Measurements from ENCODE around the gene ANKRD13A. TPM values are rescaled to one million over a fixed set of nuclear protein-coding genes. Genes with fewer than 3 reads are reported as not detected.

Gene ANKRD13A
- total and polyA plus RNA-seq, 2 of the 13 experiments (the other 11 are each of a cell fraction or from before 2014, with no cell fraction given) = 34.1 to 41.6 TPM

GRCh38 chr12:110039085-110039807, 40.0 kb downstream of the ANKRD13A start (continued):
- no peak for TF ChIP-seq NR0B2 (CRISPR knock-in tag; IDR thresholded peaks at IDR 0.05)
- no peak for TF ChIP-seq E2F5 (CRISPR knock-in tag; conservative IDR thresholded peaks at IDR 0.05)
- TF ChIP-seq, protein P1, sequence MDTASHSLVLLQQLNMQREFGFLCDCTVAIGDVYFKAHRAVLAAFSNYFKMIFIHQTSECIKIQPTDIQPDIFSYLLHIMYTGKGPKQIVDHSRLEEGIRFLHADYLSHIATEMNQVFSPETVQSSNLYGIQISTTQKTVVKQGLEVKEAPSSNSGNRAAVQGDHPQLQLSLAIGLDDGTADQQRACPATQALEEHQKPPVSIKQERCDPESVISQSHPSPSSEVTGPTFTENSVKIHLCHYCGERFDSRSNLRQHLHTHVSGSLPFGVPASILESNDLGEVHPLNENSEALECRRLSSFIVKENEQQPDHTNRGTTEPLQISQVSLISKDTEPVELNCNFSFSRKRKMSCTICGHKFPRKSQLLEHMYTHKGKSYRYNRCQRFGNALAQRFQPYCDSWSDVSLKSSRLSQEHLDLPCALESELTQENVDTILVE (CRISPR knock-in tag; IDR thresholded peaks at IDR 0.05) = peak; percentile 64
- peak; percentile 64 for TF ChIP-seq ARID3A (IDR thresholded peaks at IDR 0.05; ENCODE audit: low read depth, low read length)
- TF ChIP-seq, protein P2, sequence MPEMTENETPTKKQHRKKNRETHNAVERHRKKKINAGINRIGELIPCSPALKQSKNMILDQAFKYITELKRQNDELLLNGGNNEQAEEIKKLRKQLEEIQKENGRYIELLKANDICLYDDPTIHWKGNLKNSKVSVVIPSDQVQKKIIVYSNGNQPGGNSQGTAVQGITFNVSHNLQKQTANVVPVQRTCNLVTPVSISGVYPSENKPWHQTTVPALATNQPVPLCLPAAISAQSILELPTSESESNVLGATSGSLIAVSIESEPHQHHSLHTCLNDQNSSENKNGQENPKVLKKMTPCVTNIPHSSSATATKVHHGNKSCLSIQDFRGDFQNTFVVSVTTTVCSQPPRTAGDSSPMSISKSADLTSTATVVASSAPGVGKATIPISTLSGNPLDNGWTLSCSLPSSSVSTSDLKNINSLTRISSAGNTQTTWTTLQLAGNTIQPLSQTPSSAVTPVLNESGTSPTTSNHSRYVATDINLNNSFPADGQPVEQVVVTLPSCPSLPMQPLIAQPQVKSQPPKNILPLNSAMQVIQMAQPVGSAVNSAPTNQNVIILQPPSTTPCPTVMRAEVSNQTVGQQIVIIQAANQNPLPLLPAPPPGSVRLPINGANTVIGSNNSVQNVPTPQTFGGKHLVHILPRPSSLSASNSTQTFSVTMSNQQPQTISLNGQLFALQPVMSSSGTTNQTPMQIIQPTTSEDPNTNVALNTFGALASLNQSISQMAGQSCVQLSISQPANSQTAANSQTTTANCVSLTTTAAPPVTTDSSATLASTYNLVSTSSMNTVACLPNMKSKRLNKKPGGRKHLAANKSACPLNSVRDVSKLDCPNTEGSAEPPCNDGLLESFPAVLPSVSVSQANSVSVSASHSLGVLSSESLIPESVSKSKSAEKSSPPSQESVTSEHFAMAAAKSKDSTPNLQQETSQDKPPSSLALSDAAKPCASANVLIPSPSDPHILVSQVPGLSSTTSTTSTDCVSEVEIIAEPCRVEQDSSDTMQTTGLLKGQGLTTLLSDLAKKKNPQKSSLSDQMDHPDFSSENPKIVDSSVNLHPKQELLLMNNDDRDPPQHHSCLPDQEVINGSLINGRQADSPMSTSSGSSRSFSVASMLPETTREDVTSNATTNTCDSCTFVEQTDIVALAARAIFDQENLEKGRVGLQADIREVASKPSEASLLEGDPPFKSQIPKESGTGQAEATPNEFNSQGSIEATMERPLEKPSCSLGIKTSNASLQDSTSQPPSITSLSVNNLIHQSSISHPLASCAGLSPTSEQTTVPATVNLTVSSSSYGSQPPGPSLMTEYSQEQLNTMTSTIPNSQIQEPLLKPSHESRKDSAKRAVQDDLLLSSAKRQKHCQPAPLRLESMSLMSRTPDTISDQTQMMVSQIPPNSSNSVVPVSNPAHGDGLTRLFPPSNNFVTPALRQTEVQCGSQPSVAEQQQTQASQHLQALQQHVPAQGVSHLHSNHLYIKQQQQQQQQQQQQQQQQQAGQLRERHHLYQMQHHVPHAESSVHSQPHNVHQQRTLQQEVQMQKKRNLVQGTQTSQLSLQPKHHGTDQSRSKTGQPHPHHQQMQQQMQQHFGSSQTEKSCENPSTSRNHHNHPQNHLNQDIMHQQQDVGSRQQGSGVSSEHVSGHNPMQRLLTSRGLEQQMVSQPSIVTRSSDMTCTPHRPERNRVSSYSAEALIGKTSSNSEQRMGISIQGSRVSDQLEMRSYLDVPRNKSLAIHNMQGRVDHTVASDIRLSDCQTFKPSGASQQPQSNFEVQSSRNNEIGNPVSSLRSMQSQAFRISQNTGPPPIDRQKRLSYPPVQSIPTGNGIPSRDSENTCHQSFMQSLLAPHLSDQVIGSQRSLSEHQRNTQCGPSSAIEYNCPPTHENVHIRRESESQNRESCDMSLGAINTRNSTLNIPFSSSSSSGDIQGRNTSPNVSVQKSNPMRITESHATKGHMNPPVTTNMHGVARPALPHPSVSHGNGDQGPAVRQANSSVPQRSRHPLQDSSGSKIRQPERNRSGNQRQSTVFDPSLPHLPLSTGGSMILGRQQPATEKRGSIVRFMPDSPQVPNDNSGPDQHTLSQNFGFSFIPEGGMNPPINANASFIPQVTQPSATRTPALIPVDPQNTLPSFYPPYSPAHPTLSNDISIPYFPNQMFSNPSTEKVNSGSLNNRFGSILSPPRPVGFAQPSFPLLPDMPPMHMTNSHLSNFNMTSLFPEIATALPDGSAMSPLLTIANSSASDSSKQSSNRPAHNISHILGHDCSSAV (CRISPR knock-in tag; IDR thresholded peaks at IDR 0.05; ENCODE audit: borderline replicate concordance) = no peak
- TF ChIP-seq ZMYM2 (CRISPR knock-in tag; IDR thresholded peaks at IDR 0.05) = no peak
- TF ChIP-seq ZNF121 (CRISPR knock-in tag; IDR thresholded peaks at IDR 0.05) = no peak
- TF ChIP-seq, protein P3, sequence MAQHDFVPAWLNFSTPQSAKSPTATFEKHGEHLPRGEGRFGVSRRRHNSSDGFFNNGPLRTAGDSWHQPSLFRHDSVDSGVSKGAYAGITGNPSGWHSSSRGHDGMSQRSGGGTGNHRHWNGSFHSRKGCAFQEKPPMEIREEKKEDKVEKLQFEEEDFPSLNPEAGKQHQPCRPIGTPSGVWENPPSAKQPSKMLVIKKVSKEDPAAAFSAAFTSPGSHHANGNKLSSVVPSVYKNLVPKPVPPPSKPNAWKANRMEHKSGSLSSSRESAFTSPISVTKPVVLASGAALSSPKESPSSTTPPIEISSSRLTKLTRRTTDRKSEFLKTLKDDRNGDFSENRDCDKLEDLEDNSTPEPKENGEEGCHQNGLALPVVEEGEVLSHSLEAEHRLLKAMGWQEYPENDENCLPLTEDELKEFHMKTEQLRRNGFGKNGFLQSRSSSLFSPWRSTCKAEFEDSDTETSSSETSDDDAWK (CRISPR knock-in tag; IDR thresholded peaks at IDR 0.05) = no peak
- no peak for TF ChIP-seq BRF2 (CRISPR knock-in tag; IDR thresholded peaks at IDR 0.05)
- TF ChIP-seq MEIS2 (CRISPR knock-in tag; IDR thresholded peaks at IDR 0.05) = peak; percentile 61; the same call in 1 of the 2 replicates
- peak; percentile 27; the same call in 1 of the 2 replicates for TF ChIP-seq NR2F2 (IDR thresholded peaks at IDR 0.05; ENCODE audit: borderline replicate concordance, low read depth)
- TF ChIP-seq YY1 (IDR thresholded peaks at IDR 0.05; ENCODE audit: insufficient read depth, insufficient replicate concordance, low read depth, low read length) = no peak

Data from HepG2 (cell line).